ENCODE results near the gene BCL2L12.
"Not testable (repeated sequence)": the region's sequence is repeated elsewhere in the genome, so short reads cannot be mapped to it uniquely, and the experiment has no call there.

Gene BCL2L12, protein sequence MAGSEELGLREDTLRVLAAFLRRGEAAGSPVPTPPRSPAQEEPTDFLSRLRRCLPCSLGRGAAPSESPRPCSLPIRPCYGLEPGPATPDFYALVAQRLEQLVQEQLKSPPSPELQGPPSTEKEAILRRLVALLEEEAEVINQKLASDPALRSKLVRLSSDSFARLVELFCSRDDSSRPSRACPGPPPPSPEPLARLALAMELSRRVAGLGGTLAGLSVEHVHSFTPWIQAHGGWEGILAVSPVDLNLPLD

DNA sequence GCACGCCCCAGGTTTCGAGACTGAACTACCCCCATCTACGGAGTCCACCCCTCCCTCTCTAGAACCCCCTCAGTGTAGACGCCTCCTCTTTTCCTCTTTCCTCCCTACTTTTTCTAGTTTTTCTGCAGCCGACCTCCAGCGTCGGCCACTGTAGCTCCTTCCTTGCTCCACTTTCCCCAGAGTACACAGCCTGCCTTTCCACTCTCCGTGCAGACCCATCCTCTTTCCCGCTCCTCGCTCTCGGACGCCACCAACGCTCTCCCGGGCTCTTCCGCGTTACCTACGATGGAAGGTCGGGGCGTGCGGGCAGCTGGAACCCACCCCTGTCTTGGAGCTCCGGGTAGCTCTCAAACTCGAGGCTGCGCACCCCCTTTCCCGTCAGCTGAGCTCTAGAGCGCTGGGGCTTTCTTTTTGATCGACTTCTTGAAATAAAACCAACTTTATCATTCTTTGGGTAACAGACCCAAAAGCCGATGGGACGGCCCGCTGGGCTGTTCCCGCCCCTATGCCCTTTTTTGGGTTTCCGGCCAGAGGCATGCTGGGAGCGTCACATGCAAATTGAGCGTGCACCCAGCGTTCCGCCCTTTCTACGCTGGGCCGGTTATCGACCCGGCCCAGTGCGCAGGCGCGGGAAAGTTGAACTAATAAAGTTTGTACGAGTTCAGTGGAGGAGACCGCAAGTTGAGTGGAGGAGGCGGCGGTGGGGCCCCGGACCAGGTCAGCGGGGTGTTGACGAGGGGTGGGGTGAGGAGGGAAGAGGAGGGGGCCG, at the start of gene BCL2L12, which contains the start of gene IRF3:
TSS of gene BCL2L12 (plus strand) at position 583 of the 769 bp plus-strand sequence. CDS start 760 bp downstream, outside the sequence.
TSS of gene IRF3 (minus strand) at position 507 of the 769 bp plus-strand sequence. CDS start 1,019 bp downstream, outside the sequence.
- H3K36me3 ChIP-seq (replicated peaks; ENCODE audit: insufficient read depth, low read length), result no peaks in the 10 kb centered on the region
- peak within 1 kb of the TSS; percentile 92 for H3K4me2 ChIP-seq (ENCODE audit: low read depth, low read length)
- H3F3A ChIP-seq (ENCODE audit: insufficient read depth, low read length), result peaks cover 30% of the 10 kb centered on the region
- peaks cover 18% of the 10 kb centered on the region for H3K4me1 ChIP-seq (ENCODE audit: low read length)
- peak within 1 kb of the TSS; percentile 96 for H3K4me3 ChIP-seq (ENCODE audit: low read length)
- H4K20me1 ChIP-seq (ENCODE audit: insufficient read depth, low read length), result no peaks in the 10 kb centered on the region
- no peak for TF ChIP-seq EZH2phosphoT487 (IDR thresholded peaks at IDR 0.05; ENCODE audit: low read length)
- peaks cover 52% of the 10 kb centered on the region for H3K79me2 ChIP-seq (ENCODE audit: low read length)
- DNase-seq, result peak; percentile 98
- no peaks in the 10 kb centered on the region for H3K27me3 ChIP-seq (replicated peaks; ENCODE audit: insufficient read depth, low read length)
- peak within 1 kb of the TSS; percentile 87 for H3K9ac ChIP-seq (ENCODE audit: low read length)
- no peaks in the 10 kb centered on the region for H3K9me2 ChIP-seq (replicated peaks; ENCODE audit: insufficient read depth, low read length)
- H3K9me3 ChIP-seq (replicated peaks; ENCODE audit: insufficient read depth, low read length), result no peaks in the 10 kb centered on the region
- H3K27ac ChIP-seq (ENCODE audit: low read length), result peak within 1 kb of the TSS; percentile 89
- H2AFZ ChIP-seq (ENCODE audit: low read length), result peak within 1 kb of the TSS; percentile 96

DNA sequence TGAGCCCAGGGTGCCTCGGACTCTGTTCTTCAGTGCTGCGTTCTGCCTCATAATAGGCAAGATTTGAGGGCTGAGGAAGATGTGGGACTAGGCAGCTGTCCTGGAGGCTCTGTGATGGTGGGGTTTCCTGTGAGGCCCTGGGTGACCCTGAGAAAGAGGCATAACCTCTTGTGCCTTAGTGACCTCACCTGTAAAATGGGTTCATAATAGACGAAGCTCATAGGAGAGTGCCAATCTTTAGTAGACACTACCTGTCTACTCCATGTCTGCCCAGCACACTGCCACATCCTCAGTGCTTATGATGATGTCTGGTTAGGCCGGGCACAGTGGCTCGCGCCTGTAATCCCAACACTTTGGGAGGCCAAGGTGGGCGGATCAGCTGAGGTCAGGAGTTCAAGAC, 49.2 kb upstream of the BCL2L12 start:
- H3K9me3 ChIP-seq (replicated peaks; ENCODE audit: insufficient read depth, low read length), result no peaks in the 10 kb centered on the region
- H3K4me3 ChIP-seq (ENCODE audit: low read length), result no peak overlapping the region
- H4K20me1 ChIP-seq (ENCODE audit: insufficient read depth, low read length), result no peaks in the 10 kb centered on the region
- H3K4me1 ChIP-seq (ENCODE audit: low read length), result no peaks in the 10 kb centered on the region
- H3K79me2 ChIP-seq (ENCODE audit: low read length), result peaks cover 19% of the 10 kb centered on the region
- no peak overlapping the region for H3K27ac ChIP-seq (ENCODE audit: low read length)
- H3K4me2 ChIP-seq (ENCODE audit: low read depth, low read length), result no peak overlapping the region
- no peaks in the 10 kb centered on the region for H3K36me3 ChIP-seq (replicated peaks; ENCODE audit: insufficient read depth, low read length)
- no peaks in the 10 kb centered on the region for H3K9me2 ChIP-seq (replicated peaks; ENCODE audit: insufficient read depth, low read length)
- DNase-seq, result no peak
- TF ChIP-seq, protein P1, sequence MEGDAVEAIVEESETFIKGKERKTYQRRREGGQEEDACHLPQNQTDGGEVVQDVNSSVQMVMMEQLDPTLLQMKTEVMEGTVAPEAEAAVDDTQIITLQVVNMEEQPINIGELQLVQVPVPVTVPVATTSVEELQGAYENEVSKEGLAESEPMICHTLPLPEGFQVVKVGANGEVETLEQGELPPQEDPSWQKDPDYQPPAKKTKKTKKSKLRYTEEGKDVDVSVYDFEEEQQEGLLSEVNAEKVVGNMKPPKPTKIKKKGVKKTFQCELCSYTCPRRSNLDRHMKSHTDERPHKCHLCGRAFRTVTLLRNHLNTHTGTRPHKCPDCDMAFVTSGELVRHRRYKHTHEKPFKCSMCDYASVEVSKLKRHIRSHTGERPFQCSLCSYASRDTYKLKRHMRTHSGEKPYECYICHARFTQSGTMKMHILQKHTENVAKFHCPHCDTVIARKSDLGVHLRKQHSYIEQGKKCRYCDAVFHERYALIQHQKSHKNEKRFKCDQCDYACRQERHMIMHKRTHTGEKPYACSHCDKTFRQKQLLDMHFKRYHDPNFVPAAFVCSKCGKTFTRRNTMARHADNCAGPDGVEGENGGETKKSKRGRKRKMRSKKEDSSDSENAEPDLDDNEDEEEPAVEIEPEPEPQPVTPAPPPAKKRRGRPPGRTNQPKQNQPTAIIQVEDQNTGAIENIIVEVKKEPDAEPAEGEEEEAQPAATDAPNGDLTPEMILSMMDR (IDR thresholded peaks at IDR 0.05; ENCODE audit: low read length), result no peak
- TF ChIP-seq EZH2 (optimal IDR thresholded peaks at IDR 0.05; ENCODE audit: low read depth, low read length) (no peak), EZH2phosphoT487 (IDR thresholded peaks at IDR 0.05; ENCODE audit: low read length) (no peak)
- H2AFZ ChIP-seq (ENCODE audit: low read length), result no peak overlapping the region
- H3F3A ChIP-seq (ENCODE audit: insufficient read depth, low read length), result no peaks in the 10 kb centered on the region
- no peaks in the 10 kb centered on the region for H3K27me3 ChIP-seq (replicated peaks; ENCODE audit: insufficient read depth, low read length)
- no peak overlapping the region for H3K9ac ChIP-seq (ENCODE audit: low read length)

DNA sequence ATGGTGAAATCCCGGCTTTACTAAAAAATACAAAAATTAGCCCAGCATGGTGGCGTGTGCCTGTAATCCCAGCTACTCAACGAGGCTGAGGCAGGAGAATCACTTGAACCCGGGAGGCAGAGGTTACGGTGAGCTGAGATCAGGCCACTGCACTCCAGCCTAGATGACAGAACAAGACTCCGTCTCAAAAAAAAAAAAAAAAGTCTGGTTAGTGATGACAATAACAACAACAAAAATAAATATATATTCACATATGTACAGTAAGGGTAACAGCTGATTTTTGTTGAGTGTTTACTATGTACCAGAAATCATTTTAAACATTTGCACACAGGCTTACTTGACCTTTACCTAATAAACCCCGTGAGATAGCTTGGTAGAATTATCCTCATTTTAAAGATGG, 48.8 kb upstream of the BCL2L12 start:
- no peak overlapping the region for H2AFZ ChIP-seq (ENCODE audit: low read length)
- no peak overlapping the region for H3K4me2 ChIP-seq (ENCODE audit: low read depth, low read length)
- H3K9ac ChIP-seq (ENCODE audit: low read length), result no peak overlapping the region
- no peak for TF ChIP-seq EZH2phosphoT487 (IDR thresholded peaks at IDR 0.05; ENCODE audit: low read length)
- TF ChIP-seq, protein P1 (IDR thresholded peaks at IDR 0.05; ENCODE audit: low read length), result no peak
- no peak for TF ChIP-seq EZH2 (optimal IDR thresholded peaks at IDR 0.05; ENCODE audit: low read depth, low read length)
- no peaks in the 10 kb centered on the region for H3K27me3 ChIP-seq (replicated peaks; ENCODE audit: insufficient read depth, low read length)
- no peak overlapping the region for H3K27ac ChIP-seq (ENCODE audit: low read length)
- no peaks in the 10 kb centered on the region for H4K20me1 ChIP-seq (ENCODE audit: insufficient read depth, low read length)
- no peaks in the 10 kb centered on the region for H3K9me2 ChIP-seq (replicated peaks; ENCODE audit: insufficient read depth, low read length)
- H3K9me3 ChIP-seq (replicated peaks; ENCODE audit: insufficient read depth, low read length), result no peaks in the 10 kb centered on the region
- no peak overlapping the region for H3K4me3 ChIP-seq (ENCODE audit: low read length)
- no peaks in the 10 kb centered on the region for H3K4me1 ChIP-seq (ENCODE audit: low read length)
- H3K36me3 ChIP-seq (replicated peaks; ENCODE audit: insufficient read depth, low read length), result no peaks in the 10 kb centered on the region
- H3F3A ChIP-seq (ENCODE audit: insufficient read depth, low read length), result no peaks in the 10 kb centered on the region
- peaks cover 19% of the 10 kb centered on the region for H3K79me2 ChIP-seq (ENCODE audit: low read length)
- DNase-seq, result no peak

DNA sequence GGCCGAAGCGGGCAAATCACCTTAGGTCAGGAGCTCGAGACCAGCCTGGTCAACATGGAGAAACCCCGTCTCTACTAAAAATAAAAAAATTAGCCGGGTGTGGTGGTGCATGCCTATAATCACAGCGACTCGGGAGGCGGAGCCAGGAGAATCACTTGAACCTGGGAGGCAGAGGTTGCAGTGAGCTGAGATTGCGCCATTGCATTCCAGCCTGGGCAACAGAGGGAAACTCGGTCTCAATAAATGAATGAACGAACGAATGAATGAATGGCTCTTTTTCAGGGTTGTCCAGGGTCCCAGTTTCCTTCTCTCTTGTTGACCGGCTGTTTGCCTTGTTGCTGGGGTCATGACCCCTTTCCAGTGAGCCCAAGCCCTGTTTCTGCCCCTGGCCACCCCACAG, 47.9 kb upstream of the BCL2L12 start:
- not testable (repeated sequence) for H3K9ac ChIP-seq (ENCODE audit: low read length); H4K20me1 ChIP-seq (ENCODE audit: insufficient read depth, low read length); H3K4me1 ChIP-seq (ENCODE audit: low read length); H3K36me3 ChIP-seq (replicated peaks; ENCODE audit: insufficient read depth, low read length); H2AFZ ChIP-seq (ENCODE audit: low read length); H3K27me3 ChIP-seq (replicated peaks; ENCODE audit: insufficient read depth, low read length); H3K4me2 ChIP-seq (ENCODE audit: low read depth, low read length); H3K4me3 ChIP-seq (ENCODE audit: low read length); DNase-seq; H3K9me2 ChIP-seq (replicated peaks; ENCODE audit: insufficient read depth, low read length); H3K9me3 ChIP-seq (replicated peaks; ENCODE audit: insufficient read depth, low read length); H3K27ac ChIP-seq (ENCODE audit: low read length); H3F3A ChIP-seq (ENCODE audit: insufficient read depth, low read length)
- H3K79me2 ChIP-seq (ENCODE audit: low read length), result peaks cover 10% of the 10 kb centered on the region; the same call in 1 of the 2 replicates

Data from MM.1S (cell line).